Adrenal gland (tissue), 12 donors: ENCODE results near the gene DNAJB2. TPM values are rescaled to one million over a fixed set of nuclear protein-coding genes. Genes with fewer than 3 reads are reported as not detected.

Source experiments
- DNase-seq, 7 donors: peaks; one replicate each; pipeline ENCODE4 v3.0.0-alpha.2; 2019 to 2020
- H3K27ac ChIP-seq, 5 donors: fragments of 200-600 bp; sonication (generic) in 4 of 5; 1 replicate in 3 of 5; 2 replicates in 2 of 5; pipeline versions ENCODE4 v1.5.1 to v1.8.0; 2016 to 2020; ENCODE audit warnings: mild to moderate bottlenecking in 1 of 5
- H3K27me3 ChIP-seq: fragments of 200-600 bp; 2 replicates; pipeline ENCODE4 v1.8.0; 2021
- H3K36me3 ChIP-seq, 2 donors: fragments of 200-600 bp; replicated peaks in 1 of 2; 1 replicate in 1 of 2; 2 replicates in 1 of 2; pipeline versions ENCODE4 v1.5.1 to v1.8.0; 2018 to 2022
- H3K4me1 ChIP-seq, 2 donors: fragments of 200-600 bp; replicated peaks in 1 of 2; 1 replicate in 1 of 2; 2 replicates in 1 of 2; pipeline versions ENCODE4 v1.5.1 to v1.8.0; 2018 to 2021
- H3K4me3 ChIP-seq, 4 donors: fragments of 200-600 bp; sonication (generic) in 3 of 4; one replicate each; pipeline ENCODE4 v1.5.1; 2016 to 2018
- H3K9me3 ChIP-seq, 3 donors: fragments of 200-600 bp; sonication (generic) in 1 of 3; replicated peaks in 1 of 3; 1 replicate in 2 of 3; 2 replicates in 1 of 3; pipeline versions ENCODE4 v1.5.1 to v1.8.0; 2016 to 2021
- POLR2A ChIP-seq, 2 donors: fragments of 450-650 bp; IDR thresholded peaks; one replicate each; pipeline ENCODE4 v1.6.1; 2017; ENCODE audit warnings: antibody characterized with exemption in 2 of 2, mild to moderate bottlenecking in 2 of 2, moderate library complexity in 1 of 2
- WGBS, 4 donors: extraction: QIAGEN DNeasy Blood & Tissue Kit in 2 of 4; methylation state at CpG; one replicate each; pipeline versions ENCODE4 v1.1.5 to v1.1.7; 2013 to 2017; 5-methylcytosine and 5-hydroxymethylcytosine counted together
- intact Hi-C, 2 donors: fragments of 100-400 bp; cut with DNase I; formaldehyde crosslinking; loops; one replicate each; pipeline versions ENCODE4 v1.14.1 to v1.15.0; 2022 to 2023
- polyA plus RNA-seq, 3 donors: library from polyadenylated mRNA; stranded (reverse); fragments of 200-250 nt in 2 of 3; fragments of 350-450 nt in 1 of 3; fragmentation: Illumina TruSeq in 1 of 3; extraction: RNeasy Lipid Tissue Mini Kit (QIAGEN cat#74804) in 1 of 3; gene quantifications; one replicate each; pipeline ENCODE4 v1.2.3, GENCODE V29; 2013 to 2014
- total RNA-seq, 9 donors: library from RNA; depleted of rRNA in 4 of 9; stranded (reverse); fragments of >200 nt in 4 of 9; fragments of 120-200 nt in 1 of 9; fragmentation: NEBNext Ultra II Directional in 1 of 9; extraction: Animal tissue kit (Norgen Biotek cat#: 25700) in 1 of 9; gene quantifications; one replicate each; pipeline versions ENCODE4 v1.1.0 to v1.2.4, GENCODE V29; 2013 to 2023
- TF ChIP-seq, protein P1 (sequence below), 6 experiments: fragments of 450-650 bp in 4 of 6; fragments of 200-600 bp in 2 of 6; sonication (generic) in 1 of 6; IDR thresholded peaks; 1 replicate in 5 of 6; 2 replicates in 1 of 6; pipeline versions ENCODE4 v1.5.1 to v1.8.0; 2016 to 2021; ENCODE audit warnings: antibody characterized with exemption in 6 of 6, mild to moderate bottlenecking in 2 of 6, moderate library complexity in 1 of 6
- donor health status: healthy with polysubstance abuse.
- donor health status: Bipolar disorder and iron deficiency.
- donor health status: DM: yes; HTN: yes; CAD: no.
- donor health status: DM: no; HTN: no; CAD: no.
- donor health status: DM: no; HTN: no; CAD: no.
- donor health status: DM: yes; HTN: yes; CAD: no.

Gene DNAJB2
- total and polyA plus RNA-seq, 12 donors, result 80.6 to 201 (median 137) TPM

DNA sequence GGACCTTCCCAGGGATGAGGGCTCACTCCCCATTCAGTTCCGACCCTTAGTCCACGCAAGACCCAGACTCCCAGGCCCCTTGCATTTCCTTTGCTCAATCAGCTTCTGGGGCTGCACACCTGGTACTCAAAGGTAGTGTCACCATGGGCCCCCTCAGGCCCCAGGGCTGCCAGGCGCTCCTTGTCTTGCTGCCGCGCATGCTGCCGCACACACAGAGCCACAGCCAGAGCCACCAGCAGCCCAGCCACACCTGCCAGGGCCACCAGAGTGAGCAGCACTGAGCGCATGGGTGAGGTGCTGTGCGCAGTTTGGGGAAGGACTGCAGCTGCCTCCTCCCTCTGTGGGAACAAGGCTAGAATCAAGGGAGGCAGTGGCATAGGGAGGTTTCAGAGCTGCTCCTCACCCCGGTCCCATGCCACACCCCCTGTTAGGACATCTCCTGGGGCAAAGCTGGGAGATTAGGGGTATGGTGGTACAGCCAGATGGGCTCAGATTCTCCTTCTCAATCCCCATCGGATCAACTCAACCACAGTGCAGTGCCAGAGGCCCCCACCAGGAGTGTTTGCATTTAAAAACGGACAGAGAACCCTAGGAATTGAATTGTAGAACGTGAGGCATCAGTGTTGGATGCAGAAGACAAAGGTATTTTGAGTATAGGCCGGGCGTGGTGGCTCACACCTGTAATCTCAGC, 18.7 kb downstream of the DNAJB2 start:
- H3K27me3 ChIP-seq, result no peaks in the 10 kb centered on the region
- DNase-seq, result peak in 1 of 7 donors; percentile 49
- intact Hi-C loops, result loop anchor here (5.0 to 10.0 kb wide), 2 partner anchors 53 to 136 kb away; partner anchors contain the start of genes GLB1L (in 2 of the 2), STK16 (in 2 of the 2) and NHEJ1 (in 1 of the 2)
- H3K36me3 ChIP-seq, result no peaks in the 10 kb centered on the region
- 74 to 82% (median 81%) methylated on average over 10 to 14 of the region's 14 CpGs for WGBS, 4 donors
- TF ChIP-seq POLR2A (IDR thresholded peaks at IDR 0.05), result no peak
- TF ChIP-seq, protein P1, sequence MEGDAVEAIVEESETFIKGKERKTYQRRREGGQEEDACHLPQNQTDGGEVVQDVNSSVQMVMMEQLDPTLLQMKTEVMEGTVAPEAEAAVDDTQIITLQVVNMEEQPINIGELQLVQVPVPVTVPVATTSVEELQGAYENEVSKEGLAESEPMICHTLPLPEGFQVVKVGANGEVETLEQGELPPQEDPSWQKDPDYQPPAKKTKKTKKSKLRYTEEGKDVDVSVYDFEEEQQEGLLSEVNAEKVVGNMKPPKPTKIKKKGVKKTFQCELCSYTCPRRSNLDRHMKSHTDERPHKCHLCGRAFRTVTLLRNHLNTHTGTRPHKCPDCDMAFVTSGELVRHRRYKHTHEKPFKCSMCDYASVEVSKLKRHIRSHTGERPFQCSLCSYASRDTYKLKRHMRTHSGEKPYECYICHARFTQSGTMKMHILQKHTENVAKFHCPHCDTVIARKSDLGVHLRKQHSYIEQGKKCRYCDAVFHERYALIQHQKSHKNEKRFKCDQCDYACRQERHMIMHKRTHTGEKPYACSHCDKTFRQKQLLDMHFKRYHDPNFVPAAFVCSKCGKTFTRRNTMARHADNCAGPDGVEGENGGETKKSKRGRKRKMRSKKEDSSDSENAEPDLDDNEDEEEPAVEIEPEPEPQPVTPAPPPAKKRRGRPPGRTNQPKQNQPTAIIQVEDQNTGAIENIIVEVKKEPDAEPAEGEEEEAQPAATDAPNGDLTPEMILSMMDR (IDR thresholded peaks at IDR 0.05), result no peak
- H3K4me1 ChIP-seq, result peaks cover 0 to 4% of the 10 kb centered on the region in 2 donors
- H3K27ac ChIP-seq, result no peak overlapping the region
- no peaks in the 10 kb centered on the region for H3K9me3 ChIP-seq
- H3K4me3 ChIP-seq, result no peak overlapping the region

DNA sequence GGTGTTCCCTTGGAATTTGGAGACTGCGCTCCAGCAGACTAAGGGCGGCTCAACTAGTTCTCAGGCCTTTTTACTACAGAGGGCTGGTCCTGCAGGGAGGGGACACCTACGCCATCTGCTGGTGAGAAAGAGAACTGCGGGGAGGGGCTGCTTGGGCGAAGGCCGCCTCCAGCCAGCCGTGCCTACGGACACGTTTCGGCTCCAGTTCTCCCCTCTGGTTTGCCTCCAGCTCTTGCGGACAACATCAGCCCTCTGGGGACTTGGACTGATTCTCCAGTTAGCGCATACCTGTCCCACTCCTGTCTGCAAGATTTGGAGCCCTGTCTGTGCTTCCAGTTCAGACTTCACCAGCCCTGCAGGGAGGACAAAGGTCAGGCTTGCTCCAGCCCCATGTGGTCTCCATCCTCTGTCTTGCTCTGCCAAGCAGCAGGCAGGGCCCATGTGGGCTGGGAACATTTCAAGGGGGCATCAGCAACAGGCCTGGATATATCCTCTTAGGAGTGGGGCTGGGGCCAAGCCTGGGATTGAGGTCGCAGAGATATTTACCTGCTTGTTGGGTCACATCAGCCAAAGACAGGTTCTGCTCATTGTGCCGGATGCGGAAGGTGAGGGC, 19.7 kb downstream of the DNAJB2 start:
- intact Hi-C loops, result loop anchor here (5.0 to 10.0 kb wide), 2 partner anchors 54 to 137 kb away; partner anchors contain the start of genes GLB1L (in 2 of the 2), STK16 (in 2 of the 2) and NHEJ1 (in 1 of the 2)
- Histone ChIP-seq H3K27ac (no peak overlapping the region), H3K4me3 (no peak overlapping the region), H3K36me3 (no peaks in the 10 kb centered on the region), H3K4me1 (peaks cover 0 to 4% of the 10 kb centered on the region in 2 donors), H3K9me3 (no peaks in the 10 kb centered on the region), H3K27me3 (no peaks in the 10 kb centered on the region)
- TF ChIP-seq, protein P1 (IDR thresholded peaks at IDR 0.05), result peak; percentile 94 to 99 (median 97)
- no peak for TF ChIP-seq POLR2A (IDR thresholded peaks at IDR 0.05)
- 10 to 26% (median 20%) methylated on average over 8 to 15 of the region's 15 CpGs for WGBS, 4 donors
- peak; percentile 85 to 95 (median 90) for DNase-seq

DNA sequence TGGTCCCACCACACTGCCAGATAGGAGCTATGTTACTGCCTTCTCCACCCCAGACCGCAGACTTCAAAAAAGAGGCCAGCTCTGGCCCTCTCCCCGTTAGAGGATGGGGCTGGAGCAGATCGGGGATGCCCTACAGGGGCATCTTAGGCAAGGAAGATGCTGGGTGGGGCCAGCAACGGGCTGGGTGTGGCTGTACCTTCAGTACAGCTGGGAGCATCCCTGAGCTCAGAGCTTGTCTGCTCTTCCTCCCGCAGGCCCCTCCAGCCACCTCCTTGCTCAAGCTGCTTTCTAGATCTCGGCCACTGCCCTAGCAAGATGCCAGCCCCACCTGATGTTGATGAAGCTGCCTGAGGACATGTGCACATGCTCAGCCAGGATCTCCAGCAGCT, 20.2 kb downstream of the DNAJB2 start:
- no peak overlapping the region for H3K4me3 ChIP-seq
- no peak for DNase-seq
- intact Hi-C loops, result loop anchor here (5.0 to 10.0 kb wide), 2 partner anchors 55 to 137 kb away; partner anchors contain the start of genes GLB1L (in 2 of the 2), STK16 (in 2 of the 2) and NHEJ1 (in 1 of the 2)
- H3K4me1 ChIP-seq, result peaks cover 0 to 4% of the 10 kb centered on the region in 2 donors
- WGBS, 4 donors, result 68 to 80% (median 79%) methylated on average over 4 to 6 of the region's 6 CpGs
- no peaks in the 10 kb centered on the region for H3K36me3 ChIP-seq
- no peaks in the 10 kb centered on the region for H3K27me3 ChIP-seq
- TF ChIP-seq, protein P1 (IDR thresholded peaks at IDR 0.05), result no peak
- no peak for TF ChIP-seq POLR2A (IDR thresholded peaks at IDR 0.05)
- H3K9me3 ChIP-seq, result no peaks in the 10 kb centered on the region
- no peak overlapping the region for H3K27ac ChIP-seq

DNA sequence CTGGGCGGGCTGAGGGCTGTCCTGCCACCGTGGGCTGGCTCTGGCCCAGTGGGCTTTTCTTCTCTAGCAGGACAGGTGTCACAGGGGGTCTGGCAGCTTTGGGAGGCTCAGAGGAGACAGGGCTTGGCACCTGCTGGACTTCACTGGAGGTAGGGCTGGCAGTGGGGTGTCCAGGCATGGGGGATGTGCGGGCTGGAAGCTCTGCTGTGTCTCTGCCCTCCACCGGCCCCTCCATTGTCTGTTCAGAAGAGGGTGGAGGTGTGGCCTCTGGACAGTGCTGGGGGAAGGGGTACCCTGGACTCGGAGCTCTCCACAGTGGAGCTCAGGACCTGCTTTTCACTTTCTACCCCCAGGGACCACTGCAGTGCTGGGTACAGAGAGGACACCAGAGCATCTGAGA, 20.9 kb downstream of the DNAJB2 start:
- Histone ChIP-seq H3K27me3 (no peaks in the 10 kb centered on the region), H3K4me3 (no peak overlapping the region), H3K4me1 (peaks cover 0 to 2% of the 10 kb centered on the region in 2 donors), H3K27ac (no peak overlapping the region), H3K36me3 (no peaks in the 10 kb centered on the region), H3K9me3 (no peaks in the 10 kb centered on the region)
- WGBS, 4 donors, result 41 to 80% (median 65%) methylated on average over 2 to 5 of the region's 5 CpGs
- no peak for TF ChIP-seq POLR2A (IDR thresholded peaks at IDR 0.05)
- TF ChIP-seq, protein P1 (IDR thresholded peaks at IDR 0.05), result no peak
- intact Hi-C loops, result loop anchor here in 1 of 2 donors (10.0 kb wide), 1 partner anchor 245 kb away; no protein-coding TSS in a partner anchor
- no peak for DNase-seq
